A549 (cell line): ENCODE measurements around the gene TCF3.

Experiments used
- ATOH8 ChIP-seq: fragments of 250-450 bp; sonication (Bioruptor Pico); IDR thresholded peaks from 2 replicates; pipeline ENCODE4 v1.5.0; 2020; ENCODE audit warnings: low read depth, mild to moderate bottlenecking, moderate library complexity
- CTCF ChIP-seq: fragments of >200 bp; sonication (Bioruptor Twin); formaldehyde crosslinking; IDR thresholded peaks from 3 replicates; pipeline ENCODE4 v1.5.1; 2016
- EP300 ChIP-seq, 2 experiments: fragments of >200 bp; sonication (Bioruptor Twin); formaldehyde crosslinking; IDR thresholded peaks; 2 replicates in 1 of 2; 3 replicates in 1 of 2; pipeline ENCODE4 v1.6.1; 2016 to 2017
- GATA3 ChIP-seq: IDR thresholded peaks from 2 replicates; pipeline ENCODE4 v1.6.1; 2012; ENCODE audit warnings: borderline replicate concordance
- JUN ChIP-seq, 2 experiments: fragments of >200 bp; sonication (Bioruptor Twin); formaldehyde crosslinking; IDR thresholded peaks; 2 replicates in 1 of 2; 3 replicates in 1 of 2; pipeline ENCODE4 v1.6.1; 2016 to 2017
- MAZ ChIP-seq: fragments of 150-350 bp; IDR thresholded peaks from 2 replicates; pipeline ENCODE4 v1.6.1; 2014; ENCODE audit warnings: antibody characterized with exemption, low read depth, low read length, borderline replicate concordance
- MYC ChIP-seq: IDR thresholded peaks from 2 replicates; pipeline ENCODE4 v1.6.1; 2012; ENCODE audit warnings: mild to moderate bottlenecking, inconsistent platforms, low read length, improper control_type of control experiment, borderline replicate concordance
- POLR2A ChIP-seq: IDR thresholded peaks from 2 replicates; pipeline ENCODE4 v1.6.1; 2012; ENCODE audit warnings: mild to moderate bottlenecking, low read length
- SREBF2 ChIP-seq: fragments of 450-650 bp; IDR thresholded peaks from 2 replicates; pipeline ENCODE4 v1.6.1; 2014; ENCODE audit warnings: mild to moderate bottlenecking, moderate library complexity
- USF2 ChIP-seq: fragments of 450-650 bp; IDR thresholded peaks from 2 replicates; pipeline ENCODE4 v1.6.1; 2014; ENCODE audit warnings: antibody characterized with exemption

DNA sequence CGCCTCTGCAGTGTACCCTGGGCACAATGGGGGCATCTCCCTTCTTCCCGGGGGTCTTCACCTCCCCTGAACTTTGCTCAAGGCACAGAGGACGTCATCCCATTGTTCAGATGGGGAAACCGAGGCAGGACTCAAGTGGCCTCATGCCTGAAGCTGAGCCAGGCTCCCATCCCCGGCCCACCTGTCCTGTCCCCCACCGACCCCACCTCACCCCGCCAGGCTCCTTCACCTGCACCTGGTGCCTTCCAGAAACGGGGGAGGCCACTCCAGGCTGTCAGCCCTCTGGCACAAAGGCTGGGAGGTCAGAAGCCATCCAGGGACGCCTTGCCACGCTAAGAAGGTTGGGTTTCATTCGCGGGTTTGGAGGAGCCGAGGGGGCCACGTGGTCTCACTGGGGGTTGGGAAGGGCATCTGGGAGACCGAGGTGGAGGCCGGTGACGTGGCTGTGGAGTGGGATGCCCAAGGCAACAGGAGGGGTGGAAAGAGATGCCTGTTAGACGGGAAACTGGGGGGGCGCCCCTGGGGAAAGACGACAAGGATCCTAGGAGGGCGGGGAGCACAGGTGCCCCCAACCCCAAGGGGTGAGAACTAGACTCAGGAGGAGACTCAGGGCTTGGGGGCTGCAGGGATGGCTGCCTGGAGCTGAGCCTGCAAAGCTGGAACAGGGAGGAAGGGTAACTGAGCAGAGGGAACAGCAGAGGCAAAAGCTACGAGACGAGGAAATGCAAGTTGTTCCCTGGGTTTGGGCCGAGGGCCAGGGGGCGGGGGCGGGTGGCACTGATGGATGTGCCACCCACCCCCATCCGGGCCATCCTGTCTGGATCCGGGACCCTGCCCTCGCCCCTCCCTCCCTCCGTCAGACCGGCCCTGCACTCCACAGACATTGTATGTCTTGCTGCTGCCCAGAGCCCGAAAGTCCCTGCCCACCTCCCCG, 6.0 kb upstream of the TCF3 start:
- TF ChIP-seq POLR2A: no peak
- no peak for TF ChIP-seq CTCF
- no peak for TF ChIP-seq SREBF2
- TF ChIP-seq JUN (IDR thresholded peaks at IDR 0.05): no peak
- TF ChIP-seq MAZ: no peak
- no peak for TF ChIP-seq USF2
- no peak for TF ChIP-seq ATOH8
- no peak for TF ChIP-seq GATA3
- TF ChIP-seq MYC: no peak
- TF ChIP-seq EP300 (IDR thresholded peaks at IDR 0.05): no peak
